ENCODE data around the gene HTR1D.
"Not testable (repeated sequence)": the region's sequence is repeated elsewhere in the genome, so short reads cannot be mapped to it uniquely, and the experiment has no call there.

Gene HTR1D

GRCh38 chr1:23217421-23218115 lies at the start of gene HTR1D:
HTR1D (minus strand) TSS chr1:23217502; CDS start chr1:23194219, 23,283 bp downstream.
- FAIRE-seq = no peak

GRCh38 chr1:23263380-23263887 lies 46.1 kb upstream of the HTR1D start:
- FAIRE-seq = no peak

GRCh38 chr1:23258082-23258481 lies 40.8 kb upstream of the HTR1D start:
- FAIRE-seq = not testable (repeated sequence)

- not testable (repeated sequence) for FAIRE-seq
Observed at GRCh38 chr1:23257371-23257770, 40.1 kb upstream of the HTR1D start.

- FAIRE-seq = no peak
Observed at GRCh38 chr1:23254584-23254983, 37.3 kb upstream of the HTR1D start.

GRCh38 chr1:23251812-23252211 lies 34.5 kb upstream of the HTR1D start:
- no peak for FAIRE-seq

GRCh38 chr1:23249787-23250454 lies 32.6 kb upstream of the HTR1D start:
- no peak for FAIRE-seq

- no peak for FAIRE-seq
Observed at GRCh38 chr1:23247276-23247675, 30.0 kb upstream of the HTR1D start.

GRCh38 chr1:23246274-23246673 lies 29.0 kb upstream of the HTR1D start:
- FAIRE-seq = no peak

- no peak for FAIRE-seq
Observed at GRCh38 chr1:23244256-23244761, 27.0 kb upstream of the HTR1D start.

GRCh38 chr1:23242414-23242813 lies 25.1 kb upstream of the HTR1D start:
- FAIRE-seq = no peak

GRCh38 chr1:23239638-23240295 lies 22.5 kb upstream of the HTR1D start:
- FAIRE-seq = peak; percentile 33

- no peak for FAIRE-seq
Observed at GRCh38 chr1:23238565-23238964, 21.3 kb upstream of the HTR1D start.

- no peak for FAIRE-seq
Observed at GRCh38 chr1:23237508-23237907, 20.2 kb upstream of the HTR1D start.

GRCh38 chr1:23227806-23228205 lies 10.5 kb upstream of the HTR1D start:
- no peak for FAIRE-seq

GRCh38 chr1:23224739-23225648 lies 7.7 kb upstream of the HTR1D start:
- no peak for FAIRE-seq

GRCh38 chr1:23223963-23224362 lies 6.7 kb upstream of the HTR1D start:
- FAIRE-seq = not testable (repeated sequence)

- FAIRE-seq = not testable (repeated sequence)
Observed at GRCh38 chr1:23223490-23223951, 6.2 kb upstream of the HTR1D start.

- no peak for FAIRE-seq
Observed at GRCh38 chr1:23222742-23223141, 5.4 kb upstream of the HTR1D start.

GRCh38 chr1:23222331-23222730 lies 5.0 kb upstream of the HTR1D start:
- no peak for FAIRE-seq

- FAIRE-seq = no peak
Observed at GRCh38 chr1:23221107-23221506, 3.8 kb upstream of the HTR1D start.

- FAIRE-seq = no peak
Observed at GRCh38 chr1:23216771-23217420, 406 bp downstream of the HTR1D start.

Data from G401.6 (cell line).